Bronchial epithelial cell (primary cell): ENCODE data around the gene OR6C65. TPM values are rescaled to one million over a fixed set of nuclear protein-coding genes. Genes with fewer than 3 reads are reported as not detected.
"Not testable (repeated sequence)": the region's sequence is repeated elsewhere in the genome, so short reads cannot be mapped to it uniquely, and the experiment has no call there.

Source experiments
- DNase-seq: peaks from one replicate; pipeline ENCODE4 v3.0.0-alpha.2; 2010; ENCODE audit warnings: low read depth
- FAIRE-seq: peaks from 2 replicates; lab custom pipeline; 2011; peaks lifted over from hg19 to GRCh38; lab: Jason Lieb, UNC
- H3K27me3 ChIP-seq: 2 replicates; pipeline ENCODE4 v1.5.1; 2011; ENCODE audit warnings: low read length; ENCODE audit not compliant: control insufficient read depth, insufficient read depth
- H3K36me3 ChIP-seq: 2 replicates; pipeline ENCODE4 v1.5.1; 2011; ENCODE audit warnings: low read length; ENCODE audit not compliant: control insufficient read depth, insufficient read depth
- H3K4me3 ChIP-seq: 2 replicates; pipeline ENCODE4 v1.5.1; 2011; ENCODE audit warnings: mild to moderate bottlenecking, low read depth, low read length, control low read depth
- CTCF ChIP-seq: IDR thresholded peaks from 2 replicates; pipeline ENCODE4 v1.5.1; 2011; ENCODE audit warnings: mild to moderate bottlenecking, moderate library complexity, low read length, control low read depth, inconsistent platforms; ENCODE audit not compliant: insufficient read depth, severe bottlenecking
- total RNA-seq: library from RNA; depleted of rRNA; stranded (reverse); fragments of >200 nt; gene quantifications from 2 replicates; pipeline ENCODE4 v1.2.1, GENCODE V29; 2014

Gene OR6C65
- not detected in 2 replicates for total RNA-seq

- TF ChIP-seq CTCF = no peak
- Histone ChIP-seq H3K27me3 (no peaks in the 10 kb centered on the region), H3K36me3 (no peaks in the 10 kb centered on the region), H3K4me3 (no peak within 1 kb of the TSS)
- no peak for DNase-seq
- no peak for FAIRE-seq
Observed at GRCh38 chr12:55400229-55400628, at the start of gene OR6C65. Gene OR6C65, plus strand, starts transcription at chr12:55400529. Its CDS starts 0 bp downstream, at chr12:55400529.

- not testable (repeated sequence) for H3K27me3 ChIP-seq, DNase-seq, H3K36me3 ChIP-seq, FAIRE-seq, H3K4me3 ChIP-seq
Observed at GRCh38 chr12:55355338-55355737, 45.0 kb upstream of the OR6C65 start.

DNA sequence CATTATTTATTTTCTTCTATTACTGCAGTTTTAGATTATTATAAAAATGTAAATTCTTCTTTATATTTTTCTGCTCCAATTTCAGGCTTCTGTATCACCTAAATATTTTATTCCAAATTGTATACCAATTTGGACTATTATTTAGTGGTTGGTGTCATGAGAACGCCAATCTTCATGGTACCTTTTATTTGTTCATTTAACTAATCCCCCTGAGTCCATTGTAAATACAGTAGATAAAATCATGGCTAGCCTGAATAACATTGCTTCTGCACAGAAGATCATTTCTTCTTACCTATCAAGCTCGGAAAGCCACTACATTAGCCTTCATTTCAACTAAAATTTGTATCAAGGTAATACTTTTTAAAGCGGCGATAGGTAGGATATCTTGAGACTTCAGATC lies 37.7 kb upstream of the OR6C65 start, which contains the start of gene OR6C75:
OR6C75 (plus strand) TSS at position 301 of the 400 bp plus-strand sequence. CDS start 2,136 bp downstream, outside the sequence.
- FAIRE-seq = no peak
- Histone ChIP-seq H3K4me3 (no peak within 1 kb of the TSS), H3K36me3 (no peaks in the 10 kb centered on the region), H3K27me3 (no peaks in the 10 kb centered on the region)
- no peak for DNase-seq
- no peak for TF ChIP-seq CTCF

GRCh38 chr12:55365086-55365485 lies 35.2 kb upstream of the OR6C65 start:
- no peak for FAIRE-seq
- no peak for TF ChIP-seq CTCF
- no peaks in the 10 kb centered on the region for H3K36me3 ChIP-seq
- H3K4me3 ChIP-seq = no peak overlapping the region
- H3K27me3 ChIP-seq = no peaks in the 10 kb centered on the region
- DNase-seq = no peak

- DNase-seq (no peak), FAIRE-seq (no peak)
- TF ChIP-seq CTCF = no peak
- H3K36me3 ChIP-seq = no peaks in the 10 kb centered on the region
- H3K27me3 ChIP-seq = no peaks in the 10 kb centered on the region
- no peak overlapping the region for H3K4me3 ChIP-seq
Observed at GRCh38 chr12:55372521-55372920, 27.8 kb upstream of the OR6C65 start.

GRCh38 chr12:55385891-55386290 lies 14.4 kb upstream of the OR6C65 start:
- Histone ChIP-seq H3K27me3 (no peaks in the 10 kb centered on the region), H3K36me3 (no peaks in the 10 kb centered on the region), H3K4me3 (no peak overlapping the region)
- no peak for DNase-seq
- no peak for TF ChIP-seq CTCF
- FAIRE-seq = no peak
